GM12878 (cell line): ENCODE measurements around the gene NUDT6.

Source experiments
- ASH2L ChIP-seq: fragments of 300-600, 200-600 bp; sonication (generic); IDR thresholded peaks from 2 replicates; pipeline ENCODE4 v1.6.1; 2017; ENCODE audit warnings: low read depth, mild to moderate bottlenecking, borderline replicate concordance
- CTCF ChIP-seq, 3 experiments: IDR thresholded peaks in 2 of 3; conservative IDR thresholded peaks in 1 of 3; 2 replicates each; pipeline ENCODE4 v1.5.1; 2011; ENCODE audit warnings: low read depth in 3 of 3, low read length in 3 of 3, mild to moderate bottlenecking in 3 of 3, control low read depth in 2 of 3, moderate library complexity in 2 of 3, inconsistent platforms in 1 of 3, mixed read lengths in 1 of 3; ENCODE audit not compliant: control insufficient read depth in 2 of 3, insufficient read depth in 1 of 3; ENCODE audit errors: extremely low read depth in 1 of 3
- EP300 ChIP-seq, 2 experiments: fragments of 150-350 bp in 1 of 2; IDR thresholded peaks; 2 replicates each; pipeline ENCODE4 v1.6.1; 2011 to 2012; ENCODE audit warnings: low read depth in 2 of 2, low read length in 2 of 2, borderline replicate concordance in 1 of 2, improper control_type of control experiment in 1 of 2, inconsistent platforms in 1 of 2; ENCODE audit not compliant: control insufficient read depth in 1 of 2
- KLF5 ChIP-seq: fragments of 450-650 bp; IDR thresholded peaks from 2 replicates; pipeline ENCODE4 v1.6.1; 2014; ENCODE audit warnings: mild to moderate bottlenecking; ENCODE audit not compliant: partially characterized antibody
- MAX ChIP-seq: IDR thresholded peaks from 2 replicates; pipeline ENCODE4 v1.6.1; 2012; ENCODE audit warnings: low read depth, low read length, improper control_type of control experiment
- MYC ChIP-seq: IDR thresholded peaks from 2 replicates; pipeline ENCODE4 v1.6.1; 2011; ENCODE audit warnings: mild to moderate bottlenecking, low read length, moderate library complexity, inconsistent platforms; ENCODE audit not compliant: insufficient read depth, insufficient replicate concordance, insufficient read length, severe bottlenecking
- POLR2AphosphoS5 ChIP-seq: IDR thresholded peaks from 2 replicates; pipeline ENCODE4 v1.6.1; 2011; ENCODE audit warnings: mild to moderate bottlenecking, low read length, inconsistent platforms
- REST ChIP-seq: IDR thresholded peaks from 2 replicates; pipeline ENCODE4 v1.6.1; 2012; ENCODE audit warnings: mild to moderate bottlenecking, low read depth, low read length
- SPI1 ChIP-seq: IDR thresholded peaks from 2 replicates; pipeline ENCODE4 v1.6.1; 2011; ENCODE audit warnings: low read depth, mild to moderate bottlenecking, low read length, moderate library complexity, borderline replicate concordance; ENCODE audit not compliant: insufficient read depth
- SUZ12 ChIP-seq: fragments of 200-600 bp; sonication (generic); IDR thresholded peaks from one replicate; pipeline ENCODE4 v1.6.1; 2018; ENCODE audit warnings: antibody characterized with exemption, mild to moderate bottlenecking; ENCODE audit not compliant: unreplicated experiment
- ZBTB33 ChIP-seq: fragments of 450-650 bp; IDR thresholded peaks from 2 replicates; pipeline ENCODE4 v1.6.1; 2017; ENCODE audit warnings: mild to moderate bottlenecking

GRCh38 chr4:122909683-122910082 is 12.7 kb downstream of the NUDT6 start:
- TF ChIP-seq EP300 (IDR thresholded peaks at IDR 0.05; ENCODE audit: borderline replicate concordance in 1 of 2, control insufficient read depth in 1 of 2, low read depth in 2 of 2, low read length in 2 of 2) = no peak
- TF ChIP-seq ASH2L = no peak
- no peak for TF ChIP-seq MYC
- TF ChIP-seq ZBTB33 = no peak
- no peak for TF ChIP-seq REST
- no peak for TF ChIP-seq POLR2AphosphoS5
- no peak for TF ChIP-seq SUZ12
- no peak for TF ChIP-seq KLF5
- no peak for TF ChIP-seq MAX
- TF ChIP-seq CTCF (IDR thresholded peaks at IDR 0.05 in 2 of 3, conservative IDR thresholded peaks at IDR 0.05 in 1 of 3; ENCODE audit: control insufficient read depth in 2 of 3, extremely low read depth in 1 of 3, insufficient read depth in 1 of 3, low read depth in 3 of 3, low read length in 3 of 3) = no peak
- no peak for TF ChIP-seq SPI1
